HG03045 (cell line): ENCODE data around the gene HSPB7.
"Not testable (repeated sequence)": the region's sequence is repeated elsewhere in the genome, so short reads cannot be mapped to it uniquely, and the experiment has no call there.

Experiments
- ATAC-seq: cut with Tn5 transposase; IDR thresholded peaks from one replicate; pipeline ENCODE4 v1.9.1; 2021; ENCODE audit warnings: mild to moderate bottlenecking, moderate library complexity; ENCODE audit not compliant: unreplicated experiment

HSPB7 gene

GRCh38 chr1:16017461-16018303, at the start of gene HSPB7:
TSS of gene HSPB7 (minus strand) at chr1:16018043. CDS start at chr1:16017963, 80 bp downstream.
- no peak for ATAC-seq

- ATAC-seq: no peak
Measured at GRCh38 chr1:16067127-16067768, 49.4 kb upstream of the HSPB7 start.

- no peak for ATAC-seq
Measured at GRCh38 chr1:16066245-16066644, 48.4 kb upstream of the HSPB7 start.

- no peak for ATAC-seq
Measured at GRCh38 chr1:16065269-16065576, 47.4 kb upstream of the HSPB7 start.

- no peak for ATAC-seq
Measured at GRCh38 chr1:16064536-16065268, 46.9 kb upstream of the HSPB7 start.

- no peak for ATAC-seq
Measured at GRCh38 chr1:16063921-16064320, 46.1 kb upstream of the HSPB7 start.

- ATAC-seq: no peak
Measured at GRCh38 chr1:16063226-16063829, 45.5 kb upstream of the HSPB7 start.

- not testable (repeated sequence) for ATAC-seq
Measured at GRCh38 chr1:16062687-16063075, 44.8 kb upstream of the HSPB7 start.

- not testable (repeated sequence) for ATAC-seq
Measured at GRCh38 chr1:16061989-16062686, 44.3 kb upstream of the HSPB7 start.

- ATAC-seq: no peak
Measured at GRCh38 chr1:16061266-16061665, 43.4 kb upstream of the HSPB7 start.

- not testable (repeated sequence) for ATAC-seq
Measured at GRCh38 chr1:16058394-16059120, 40.7 kb upstream of the HSPB7 start.

- ATAC-seq: not testable (repeated sequence)
Measured at GRCh38 chr1:16057314-16057915, 39.6 kb upstream of the HSPB7 start.

- not testable (repeated sequence) for ATAC-seq
Measured at GRCh38 chr1:16056521-16056912, 38.7 kb upstream of the HSPB7 start.

- no peak for ATAC-seq
Measured at GRCh38 chr1:16055613-16056520, 38.0 kb upstream of the HSPB7 start.

GRCh38 chr1:16054598-16055540, 37.0 kb upstream of the HSPB7 start:
- ATAC-seq: no peak

- ATAC-seq: no peak
Measured at GRCh38 chr1:16053781-16054502, 36.1 kb upstream of the HSPB7 start.

GRCh38 chr1:16051949-16052348, 34.1 kb upstream of the HSPB7 start:
- not testable (repeated sequence) for ATAC-seq
